HG03139 (cell line): Measurements from ENCODE around the gene TTC28.
"Not testable (repeated sequence)": the region's sequence is repeated elsewhere in the genome, so short reads cannot be mapped to it uniquely, and the experiment has no call there.

ENCODE experiments used
- ATAC-seq: cut with Tn5 transposase; IDR thresholded peaks from one replicate; pipeline ENCODE4 v1.9.1; 2021; ENCODE audit not compliant: unreplicated experiment

Gene TTC28

DNA sequence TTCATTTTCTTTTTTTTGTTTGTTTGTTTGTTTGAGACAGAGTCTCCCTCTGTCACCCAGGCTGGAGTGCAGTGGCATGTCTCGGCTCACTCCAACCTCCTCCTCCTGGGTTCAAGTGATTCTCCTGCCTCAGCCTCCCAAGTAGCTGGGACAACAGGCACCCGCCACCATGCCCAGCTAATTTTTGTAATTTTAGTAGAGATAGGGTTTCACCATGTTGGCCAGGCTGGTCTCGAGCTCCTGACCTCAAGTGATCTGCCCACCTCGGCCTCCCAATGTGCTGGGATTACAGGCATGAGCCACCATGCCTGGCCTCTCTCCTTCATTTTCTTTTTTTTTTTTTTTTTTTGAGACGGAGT lies 118.9 kb downstream of the TTC28 start:
- not testable (repeated sequence) for ATAC-seq

DNA sequence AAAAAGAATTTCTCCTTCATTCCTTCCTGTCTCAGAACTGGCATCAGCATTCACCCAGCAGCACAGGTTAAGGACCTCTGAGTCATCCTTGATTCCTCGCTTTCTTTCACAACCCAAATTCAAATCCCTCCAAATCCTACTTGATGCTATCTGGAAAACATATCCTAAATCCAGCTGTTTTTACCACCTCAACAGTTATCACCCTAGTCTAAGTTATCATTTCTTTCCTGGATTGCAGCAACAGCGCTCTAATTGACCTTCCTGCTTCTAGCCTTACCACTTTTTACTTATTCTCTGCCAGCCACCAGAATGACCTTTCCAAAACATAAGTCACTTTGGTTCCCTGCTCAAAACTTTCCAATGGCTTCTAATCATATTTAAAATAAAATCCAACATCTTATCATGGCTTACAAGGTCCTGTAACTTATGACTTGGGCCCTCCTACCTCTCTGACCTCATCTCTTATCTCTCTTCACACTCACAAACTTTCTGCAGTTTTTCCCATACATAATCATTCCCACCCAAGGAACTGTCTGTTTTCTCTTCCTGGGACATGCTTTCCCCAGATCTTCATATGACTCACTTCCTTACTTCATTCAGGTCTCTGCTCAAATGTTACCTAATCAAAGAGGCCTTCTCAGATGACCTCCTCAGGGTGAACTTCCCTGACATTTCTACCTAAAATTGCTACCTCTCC lies 119.4 kb downstream of the TTC28 start:
- ATAC-seq: no peak

DNA sequence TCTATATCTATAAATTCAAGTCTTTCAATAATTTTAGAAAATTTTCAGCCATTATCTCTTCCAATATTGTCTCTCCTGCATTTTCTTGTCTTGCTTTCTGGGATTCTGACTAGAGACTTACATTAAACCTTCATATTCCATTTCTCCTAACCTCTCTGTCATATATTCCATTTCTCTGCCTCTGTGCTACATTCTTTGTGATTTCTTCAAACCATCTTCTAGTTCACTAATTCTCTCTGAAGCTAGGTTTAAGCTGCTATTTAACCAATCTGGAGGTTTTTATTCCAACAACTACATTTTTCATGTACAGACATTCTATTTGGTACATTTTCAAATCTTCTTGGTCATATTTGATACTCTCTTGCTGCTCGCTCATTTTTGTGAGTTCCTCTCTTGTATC lies 122.5 kb downstream of the TTC28 start:
- ATAC-seq: no peak

DNA sequence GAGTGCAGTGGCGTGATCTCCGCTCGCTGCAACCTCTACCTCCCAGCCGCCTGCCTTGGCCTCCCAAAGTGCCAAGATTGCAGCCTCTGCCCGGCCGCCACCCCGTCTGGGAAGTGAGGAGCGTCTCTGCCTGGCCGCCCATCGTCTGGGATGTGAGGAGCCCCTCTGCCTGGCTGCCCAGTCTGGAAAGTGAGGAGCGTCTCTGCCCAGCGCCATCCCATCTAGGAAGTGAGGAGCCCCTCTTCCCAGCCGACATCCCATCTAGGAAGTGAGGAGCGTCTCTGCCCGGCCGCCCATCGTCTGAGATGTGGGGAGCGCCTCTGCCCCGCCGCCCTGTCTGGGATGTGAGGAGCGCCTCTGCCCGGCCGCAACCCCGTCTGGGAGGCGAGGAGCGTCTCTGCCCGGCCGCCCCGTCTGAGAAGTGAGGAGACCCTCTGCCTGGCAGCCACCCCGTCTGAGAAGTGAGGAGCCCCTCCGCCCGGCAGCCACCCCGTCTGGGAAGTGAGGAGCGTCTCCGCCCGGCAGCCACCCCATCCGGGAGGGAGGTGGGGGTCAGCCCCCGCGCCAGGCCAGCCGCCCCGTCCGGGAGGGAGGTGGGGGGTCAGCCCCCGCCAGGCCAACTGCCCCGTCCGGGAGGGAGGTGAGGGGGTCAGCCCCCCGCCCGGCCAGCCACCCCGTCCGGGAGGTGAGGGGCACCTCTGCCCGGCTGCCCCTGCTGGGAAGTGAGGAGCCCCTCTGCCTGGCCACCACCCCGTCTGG lies 126.4 kb downstream of the TTC28 start:
- not testable (repeated sequence) for ATAC-seq

DNA sequence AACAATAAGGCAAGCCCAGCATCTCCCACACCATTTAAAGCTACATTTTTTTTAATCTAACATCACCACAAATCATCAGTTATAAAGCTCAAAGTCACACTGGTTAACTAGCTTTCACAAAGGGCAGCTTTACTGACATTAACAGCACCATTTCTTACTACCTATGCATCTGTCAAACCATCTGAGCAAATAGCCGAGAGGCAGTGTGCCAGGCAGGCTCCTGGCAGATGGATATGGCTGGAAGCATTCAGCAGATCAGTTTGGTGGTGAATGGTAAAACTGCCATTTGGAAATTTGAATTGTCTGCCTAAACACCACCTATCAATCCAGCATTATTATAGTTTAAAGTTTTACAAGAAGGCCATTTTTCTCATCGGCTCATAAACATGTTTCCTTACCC lies 131.2 kb downstream of the TTC28 start:
- ATAC-seq: no peak

DNA sequence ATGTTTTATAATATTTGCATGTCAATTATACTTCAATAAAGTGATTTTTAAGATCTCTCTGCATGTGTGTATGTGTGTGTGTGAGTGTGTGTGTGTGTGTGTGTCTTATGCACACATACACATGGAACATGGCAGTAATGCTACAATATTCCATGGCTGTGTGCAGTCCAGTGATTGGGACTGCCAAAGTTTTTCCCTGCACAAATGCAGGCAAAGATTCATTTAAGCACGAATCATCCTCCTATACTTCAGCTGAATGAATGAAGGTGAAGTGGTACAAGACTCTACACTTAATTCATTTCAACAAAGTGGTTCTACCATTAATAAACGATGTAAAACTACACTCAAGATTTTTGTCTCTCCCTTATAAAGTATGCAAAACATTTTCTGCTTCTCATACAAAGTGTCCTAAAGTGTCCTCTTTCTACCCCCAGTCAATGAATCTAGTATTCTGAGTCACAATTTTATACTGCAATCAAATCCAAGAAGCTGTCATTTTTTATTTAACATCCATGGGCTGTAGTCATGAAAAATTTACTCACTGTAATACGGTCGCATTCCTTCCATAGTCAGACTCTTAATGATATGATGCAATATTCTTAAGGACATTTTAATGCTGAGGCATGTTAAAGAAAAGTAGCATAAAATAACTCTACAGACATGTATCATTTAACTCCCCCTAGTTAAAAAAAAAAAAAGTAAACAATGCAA lies 132.4 kb downstream of the TTC28 start:
- ATAC-seq: no peak

DNA sequence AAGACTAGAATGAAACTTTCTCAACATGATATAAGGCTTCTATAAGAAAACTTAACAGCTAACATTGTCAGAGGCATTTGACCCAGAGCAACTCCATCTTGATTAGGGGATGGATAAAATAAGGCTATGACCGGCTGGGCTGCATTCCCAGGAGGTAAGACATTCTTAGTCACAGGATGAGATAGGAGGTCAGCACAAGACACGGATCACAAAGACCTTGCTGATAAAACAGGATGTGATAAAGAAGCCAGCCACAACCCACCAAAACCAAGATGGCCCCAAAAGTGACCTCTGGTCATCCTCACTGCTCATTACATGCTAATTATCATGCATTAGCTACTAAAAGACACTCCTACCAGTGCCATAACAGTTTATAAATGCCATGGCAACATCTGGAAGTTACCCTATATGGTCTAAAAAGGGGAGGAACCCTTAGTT lies 135.2 kb downstream of the TTC28 start:
- ATAC-seq: no peak

DNA sequence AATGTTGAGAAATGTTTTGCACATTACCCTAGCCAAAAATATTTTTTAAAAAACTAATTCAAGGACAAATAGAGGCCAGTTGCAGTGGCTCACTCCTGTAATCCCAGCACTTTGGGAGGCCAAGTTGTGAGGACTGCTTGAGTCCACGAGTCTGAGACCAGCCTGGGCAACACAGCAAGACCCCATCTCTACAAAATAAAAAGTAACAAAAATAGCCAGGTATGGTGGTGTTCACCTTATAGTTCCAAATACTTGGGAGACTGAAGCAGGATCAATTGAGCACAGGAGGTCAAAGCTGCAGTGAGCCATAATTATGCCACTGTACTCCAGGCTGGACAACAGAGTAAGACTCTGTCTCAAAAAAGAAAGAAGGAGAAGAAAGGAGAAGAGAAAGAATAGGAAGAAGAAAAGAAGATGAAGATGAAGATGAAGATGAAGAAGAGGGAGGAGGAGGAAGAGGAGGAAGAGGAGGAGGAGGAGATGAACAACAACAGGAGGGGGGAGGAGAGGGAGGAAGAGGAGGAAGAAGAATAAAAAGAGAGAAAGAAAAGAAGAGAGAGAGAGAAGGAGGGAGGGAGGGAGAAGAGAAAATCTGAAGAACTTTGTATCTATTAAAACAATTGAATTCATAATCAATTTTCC lies 136.5 kb downstream of the TTC28 start:
- no peak for ATAC-seq

DNA sequence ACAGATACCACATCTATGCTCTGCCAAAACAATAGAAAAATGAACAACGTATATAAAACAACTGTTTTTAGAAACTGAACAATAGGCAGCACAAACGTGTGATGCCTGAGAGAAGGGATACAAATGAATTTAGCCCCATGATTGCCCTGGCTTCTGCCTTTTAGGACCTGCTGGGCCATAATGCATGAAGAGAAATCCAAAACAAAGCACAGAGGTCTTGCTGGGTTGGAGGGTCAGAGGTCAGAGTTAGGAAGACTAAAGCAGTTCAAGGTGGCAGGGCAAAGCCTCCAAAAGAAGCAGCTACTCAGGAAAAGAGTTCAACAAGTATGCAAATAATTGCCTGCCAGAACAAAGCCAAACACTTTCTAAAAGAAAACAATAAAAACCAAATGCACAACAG lies 138.5 kb downstream of the TTC28 start:
- no peak for ATAC-seq

DNA sequence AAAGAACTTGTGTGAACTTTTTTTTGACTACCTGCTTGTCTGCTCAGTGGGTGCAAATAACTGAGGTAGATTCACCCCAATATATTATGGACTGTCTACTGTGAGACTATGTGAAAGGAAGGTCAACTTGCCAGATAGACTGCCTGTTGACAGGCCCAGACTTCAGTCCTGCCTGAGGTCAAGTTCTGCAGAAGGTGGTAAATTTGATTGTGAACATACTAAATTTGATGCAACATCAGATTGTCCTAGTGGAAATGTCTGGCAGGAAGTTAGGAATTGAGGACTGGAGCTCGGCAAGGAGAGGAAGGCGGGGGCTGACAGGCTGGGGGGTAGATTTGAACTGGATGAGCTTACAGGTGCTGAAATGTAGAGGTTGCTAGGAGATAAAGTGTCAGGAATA lies 140.7 kb downstream of the TTC28 start:
- no peak for ATAC-seq

DNA sequence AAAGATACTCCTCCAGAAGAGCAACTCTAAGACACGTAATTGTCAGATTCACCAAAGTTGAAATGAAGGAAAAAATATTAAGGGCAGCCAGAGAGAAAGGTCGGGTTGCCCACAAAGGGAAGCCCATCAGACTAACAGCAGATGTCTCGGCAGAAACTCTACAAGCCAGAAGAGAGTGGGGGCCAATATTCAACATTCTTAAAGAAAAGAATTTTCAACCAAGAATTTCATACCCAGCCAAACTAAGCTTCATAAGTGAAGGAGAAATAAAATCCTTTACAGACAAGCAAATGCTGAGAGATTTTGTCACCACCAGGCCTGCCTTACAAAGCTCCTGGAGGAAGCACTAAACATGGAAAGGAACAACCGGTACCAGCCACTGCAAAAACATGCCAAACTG lies 149.1 kb downstream of the TTC28 start:
- not testable (repeated sequence) for ATAC-seq

DNA sequence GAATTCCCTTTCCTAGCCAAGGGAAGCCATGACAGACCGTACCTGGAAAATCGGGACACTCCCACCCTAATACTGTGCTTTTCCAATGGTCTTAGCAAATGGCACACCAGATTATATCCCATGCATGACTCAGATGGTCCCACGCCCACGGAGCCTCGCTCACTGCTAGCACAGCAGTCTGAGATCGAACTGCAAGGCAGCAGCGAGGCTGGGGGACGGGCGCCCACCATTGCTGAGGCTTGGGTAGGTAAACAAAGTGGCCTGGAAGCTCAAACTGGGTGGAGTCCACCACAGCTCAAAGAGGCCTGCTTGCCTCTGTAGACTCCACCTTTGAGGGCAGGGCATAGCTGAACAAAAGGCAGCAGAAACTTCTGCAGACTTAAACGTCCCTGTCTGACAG lies 150.5 kb downstream of the TTC28 start:
- not testable (repeated sequence) for ATAC-seq

DNA sequence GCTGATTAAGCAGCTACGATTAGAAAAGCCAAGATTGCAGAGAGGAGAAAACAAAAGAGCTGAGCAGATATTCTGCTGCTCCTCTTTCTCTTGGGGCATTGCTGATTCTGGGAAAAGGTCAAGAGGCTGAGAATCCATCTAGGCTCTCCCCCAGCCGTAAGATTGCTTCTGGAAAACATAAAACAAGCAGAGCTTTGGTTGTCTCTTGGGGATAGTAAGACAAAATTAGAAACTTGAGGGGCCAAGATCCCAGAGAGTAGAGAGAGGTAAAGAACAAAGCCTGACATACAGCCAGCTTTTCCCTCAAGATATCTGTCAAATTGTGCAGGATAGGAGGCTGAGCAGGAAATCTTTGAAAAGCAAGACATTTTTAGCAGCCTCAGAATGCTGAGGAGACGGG lies 158.2 kb downstream of the TTC28 start:
- ATAC-seq: no peak

DNA sequence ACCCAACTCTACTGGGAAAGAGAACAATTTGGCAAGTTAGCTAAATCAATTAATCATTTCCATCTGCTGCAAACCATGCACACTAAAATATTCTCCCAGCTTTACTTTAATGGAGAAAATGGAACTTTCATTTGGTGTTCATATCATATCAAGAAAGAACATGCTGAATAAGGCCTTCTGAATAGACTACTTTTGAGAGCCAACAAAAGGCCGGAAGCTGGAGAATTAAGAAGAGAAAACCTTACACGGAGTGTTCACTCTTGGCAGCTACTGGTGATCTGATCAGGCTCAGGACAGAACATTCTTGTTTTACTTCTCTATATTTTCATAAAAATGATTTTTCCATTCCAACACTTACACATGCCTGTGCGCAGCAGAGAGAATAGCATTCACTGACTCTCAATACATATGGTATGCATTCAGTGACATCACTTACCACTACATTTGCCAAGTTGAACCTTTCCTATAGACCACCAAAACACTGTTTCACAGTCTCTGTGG lies 165.3 kb downstream of the TTC28 start:
- ATAC-seq: no peak

DNA sequence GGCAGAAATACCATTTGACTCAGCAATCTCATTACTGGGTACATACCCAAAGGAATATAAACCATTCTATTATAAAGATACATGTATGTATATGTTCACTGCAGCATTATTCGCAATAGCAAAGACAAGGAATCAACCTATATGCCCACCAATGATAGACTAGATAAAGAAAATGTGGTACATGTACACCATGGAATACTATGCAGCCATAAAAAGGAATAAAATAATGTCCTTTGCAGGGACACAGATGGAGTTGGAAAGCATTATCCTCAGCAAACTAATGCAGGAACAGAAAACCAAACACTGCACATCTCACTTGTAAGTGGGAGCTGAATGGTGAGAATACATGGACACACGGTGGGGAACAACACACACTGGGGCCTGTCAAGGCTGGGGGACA lies 167.3 kb downstream of the TTC28 start:
- not testable (repeated sequence) for ATAC-seq

DNA sequence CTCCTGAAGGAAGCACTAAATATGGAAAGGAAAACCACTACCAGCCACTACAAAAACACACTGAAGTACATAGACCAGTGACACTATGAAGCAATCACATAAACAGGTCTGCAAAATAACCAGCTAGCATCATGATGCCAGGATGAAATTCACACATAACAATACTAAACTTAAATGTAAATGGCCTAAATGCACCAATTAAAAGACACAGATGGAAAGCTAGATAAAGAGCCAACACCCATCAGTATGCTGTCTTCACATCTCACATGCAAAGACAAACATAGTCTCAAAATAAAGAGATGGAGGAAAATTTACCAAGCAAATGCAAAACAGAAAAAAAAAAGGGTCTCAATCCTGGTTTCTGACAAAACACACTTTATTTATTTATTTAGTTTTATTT lies 171.7 kb downstream of the TTC28 start:
- ATAC-seq: no peak

DNA sequence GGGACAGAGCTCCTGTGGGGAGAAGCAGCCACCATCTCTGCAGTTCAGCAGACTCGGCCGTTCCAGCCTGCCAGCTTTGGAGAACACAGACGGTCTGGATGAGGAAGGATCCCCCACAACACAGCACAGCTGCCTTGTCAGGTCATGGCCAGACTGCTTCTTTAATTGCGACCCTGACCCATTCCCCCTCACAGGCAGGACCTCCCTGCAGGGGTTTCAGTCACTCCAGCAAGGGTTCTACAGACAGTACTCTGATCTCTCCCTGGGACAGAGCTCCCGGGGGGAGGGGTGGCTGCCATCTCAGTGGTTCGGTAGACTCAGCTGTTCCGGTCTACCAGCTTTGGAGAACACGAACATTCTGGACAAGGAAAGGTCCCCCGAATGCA lies 173.5 kb downstream of the TTC28 start:
- ATAC-seq: no peak

DNA sequence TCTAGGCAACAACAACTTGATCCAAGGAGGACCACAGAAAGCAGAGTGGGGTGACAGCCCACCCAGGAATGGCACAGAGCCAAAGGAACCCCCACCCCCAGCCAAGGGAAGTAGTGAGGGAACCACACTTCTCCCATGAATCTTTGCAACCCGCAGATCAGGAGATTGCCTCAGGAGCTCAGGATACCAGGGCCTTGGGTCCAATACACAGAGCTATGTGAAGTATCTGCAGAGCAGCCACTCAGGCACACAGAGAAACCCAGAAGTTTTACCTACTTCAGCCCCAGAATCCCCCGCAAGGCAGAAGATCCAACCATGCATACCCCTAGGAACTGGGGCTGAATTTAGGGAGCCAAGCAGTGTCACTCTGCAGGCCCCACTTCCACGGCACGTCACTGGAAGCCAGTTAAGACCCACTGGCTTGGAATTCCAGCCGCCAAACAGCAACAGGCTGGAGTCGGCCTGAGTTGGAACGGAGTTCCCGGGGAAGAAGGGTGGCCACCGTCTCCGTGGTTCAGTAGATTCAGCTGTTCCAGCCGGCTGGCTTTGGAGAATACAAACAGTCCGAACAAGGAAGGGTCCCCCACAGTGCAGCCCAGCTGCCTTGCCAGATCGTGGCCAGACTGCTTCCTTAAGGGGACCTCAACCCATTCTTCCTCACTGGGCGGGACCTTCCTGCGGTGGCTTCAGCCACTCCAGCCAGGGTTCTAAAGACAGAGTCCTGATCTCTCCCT lies 174.1 kb downstream of the TTC28 start:
- ATAC-seq: no peak

DNA sequence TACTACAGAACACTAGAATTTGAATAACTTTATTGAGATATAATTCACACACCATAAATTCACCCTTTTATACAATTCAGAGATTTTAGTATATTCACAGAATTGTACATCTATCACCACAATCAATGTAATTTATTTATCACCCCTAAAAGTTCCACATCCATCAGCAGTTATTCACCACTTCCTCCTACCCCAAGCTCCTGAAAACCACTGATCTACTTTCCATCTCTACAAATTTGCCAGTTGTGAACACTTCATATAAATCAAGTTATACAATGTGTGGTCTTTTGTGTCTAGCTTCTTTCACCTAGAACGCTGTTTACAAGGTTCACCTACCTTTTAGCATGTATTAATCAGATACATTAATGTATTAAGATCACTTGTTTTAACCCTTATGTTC lies 179.6 kb downstream of the TTC28 start:
- no peak for ATAC-seq

DNA sequence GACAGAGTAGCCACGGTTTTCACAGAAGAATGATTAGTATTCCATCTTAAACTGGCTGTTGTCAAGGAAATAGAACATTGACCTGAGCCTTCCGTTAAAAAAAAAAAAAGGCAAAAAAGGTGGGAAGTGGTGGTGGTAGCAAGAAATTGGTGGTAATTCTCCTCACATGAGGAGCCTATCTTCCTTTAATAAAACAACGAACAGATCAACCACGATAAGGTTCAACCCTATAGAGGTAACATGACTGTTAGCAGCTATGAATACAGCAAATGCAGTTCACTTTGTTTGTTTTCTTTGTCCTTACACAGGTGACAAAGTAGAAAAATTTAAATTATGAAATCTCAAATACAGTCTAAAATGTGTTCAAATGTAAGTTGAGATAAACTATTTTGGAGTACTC lies 181.6 kb downstream of the TTC28 start:
- no peak for ATAC-seq

DNA sequence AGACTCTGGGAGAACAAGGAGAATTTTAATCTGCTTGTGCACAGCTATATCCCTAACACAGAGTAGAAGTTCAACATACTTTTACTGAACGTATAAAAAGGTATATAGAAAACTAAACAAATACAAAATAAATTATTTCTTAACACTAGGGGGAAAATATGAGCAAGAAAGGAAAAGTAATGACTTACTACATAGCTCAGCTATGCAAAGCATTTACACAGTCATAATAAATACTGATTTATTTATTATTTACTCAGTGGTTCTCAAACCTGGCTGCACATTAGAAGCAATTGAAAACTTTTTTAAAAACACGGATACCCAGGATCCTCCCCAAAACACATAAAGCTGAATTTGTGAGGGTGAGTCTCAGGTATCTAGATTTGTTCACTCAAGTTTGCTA lies 182.5 kb downstream of the TTC28 start:
- no peak for ATAC-seq
